Endothelial cell of umbilical vein (primary cell): ENCODE measurements around the gene SLC22A17. TPM values are rescaled to one million over a fixed set of nuclear protein-coding genes. Genes with fewer than 3 reads are reported as not detected.

ENCODE experiments used
- BruUV-seq: library from RNA; stranded (reverse); fragments of 400-500 nt; replicated peaks from 2 replicates; lab custom pipeline; 2021; lab: Mats Ljungman, UMichigan
- CTCF ChIA-PET: fragments of 300-600, 350-600 bp; sonication (Branson Sonifier 250); formaldehyde crosslinking; loops from one replicate; lab custom pipeline; 2021; ENCODE audit warnings: antibody characterized with exemption, inconsistent platforms; lab: Charles Lee
- POLR2A ChIA-PET: fragments of 300-600, 350-600 bp; sonication (Branson Sonifier 250); formaldehyde crosslinking; loops from one replicate; lab custom pipeline; 2021; ENCODE audit warnings: antibody characterized with exemption, inconsistent platforms; lab: Charles Lee
- DNase-seq: peaks from one replicate; pipeline ENCODE4 v3.0.0-alpha.2; 2011; ENCODE audit warnings: low read depth, low spot score
- FAIRE-seq: peaks from 2 replicates; lab custom pipeline; 2011; peaks lifted over from hg19 to GRCh38; lab: Jason Lieb, UNC
- H2AFZ ChIP-seq: 2 replicates; pipeline ENCODE4 v1.6.0; 2012; ENCODE audit warnings: low read depth, low read length, control low read depth, inconsistent platforms
- H3K27ac ChIP-seq: 2 replicates; pipeline ENCODE4 v1.5.1; 2011; ENCODE audit warnings: low read depth, mild to moderate bottlenecking, control low read depth, low read length, moderate library complexity; ENCODE audit not compliant: insufficient read depth
- H3K27me3 ChIP-seq, 2 experiments: 2 replicates each; pipeline versions ENCODE4 v1.6.0 to v1.6.1; 2011; ENCODE audit warnings: low read length in 2 of 2, mixed read lengths in 1 of 2; ENCODE audit not compliant: control insufficient read depth in 2 of 2, insufficient read depth in 2 of 2
- H3K36me3 ChIP-seq, 2 experiments: 2 replicates in 1 of 2; 3 replicates in 1 of 2; pipeline ENCODE4 v1.5.1; 2011; ENCODE audit warnings: low read length in 2 of 2, mild to moderate bottlenecking in 1 of 2, moderate library complexity in 1 of 2; ENCODE audit not compliant: control insufficient read depth in 2 of 2, insufficient read depth in 2 of 2; ENCODE audit errors: extremely low read depth in 1 of 2
- H3K4me1 ChIP-seq: 3 replicates; pipeline ENCODE4 v1.5.1; 2011; ENCODE audit warnings: mild to moderate bottlenecking, low read length; ENCODE audit not compliant: control insufficient read depth, insufficient read depth; ENCODE audit errors: extremely low read depth
- H3K4me2 ChIP-seq: 2 replicates; pipeline ENCODE4 v1.6.1; 2011; ENCODE audit warnings: low read length, control low read depth, mixed read lengths; ENCODE audit not compliant: insufficient read depth
- H3K4me3 ChIP-seq, 3 experiments: fragments of 200-600 bp in 1 of 3; sonication (generic), shearing (Covaris generic) in 1 of 3; replicated peaks in 1 of 3; 2 replicates each; pipeline ENCODE4 v1.5.1; 2011 to 2016; ENCODE audit warnings: control low read depth in 3 of 3, low read length in 3 of 3, mild to moderate bottlenecking in 2 of 3, inconsistent platforms in 1 of 3, low read depth in 1 of 3, moderate library complexity in 1 of 3; ENCODE audit not compliant: insufficient read depth in 1 of 3
- H3K79me2 ChIP-seq: 2 replicates; pipeline ENCODE4 v1.6.0; 2012; ENCODE audit warnings: low read length, inconsistent platforms; ENCODE audit not compliant: control insufficient read depth, insufficient read depth
- H3K9ac ChIP-seq: replicated peaks from 2 replicates; pipeline ENCODE3; 2011; ENCODE audit warnings: low read length, control low read depth; ENCODE audit not compliant: insufficient read depth; ENCODE audit errors: extremely low read depth
- H3K9me1 ChIP-seq: replicated peaks from 3 replicates; pipeline ENCODE4 v1.6.0; 2011; ENCODE audit warnings: mild to moderate bottlenecking, low read length; ENCODE audit not compliant: control insufficient read depth, insufficient read depth; ENCODE audit errors: extremely low read depth
- H3K9me3 ChIP-seq: replicated peaks from 2 replicates; pipeline ENCODE4 v1.5.1; 2012; ENCODE audit warnings: low read length, inconsistent platforms; ENCODE audit not compliant: control insufficient read depth, insufficient read depth
- H4K20me1 ChIP-seq: replicated peaks from 2 replicates; pipeline ENCODE3; 2011; ENCODE audit warnings: mild to moderate bottlenecking, low read length; ENCODE audit not compliant: control insufficient read depth, insufficient read depth; ENCODE audit errors: extremely low read depth
- EZH2 ChIP-seq: IDR thresholded peaks from 2 replicates; pipeline ENCODE4 v1.6.1; 2012; ENCODE audit warnings: borderline replicate concordance, low read depth, mild to moderate bottlenecking, moderate library complexity, low read length, inconsistent platforms; ENCODE audit not compliant: severe bottlenecking
- JUN ChIP-seq: IDR thresholded peaks from 2 replicates; pipeline ENCODE4 v1.6.1; 2011; ENCODE audit warnings: borderline replicate concordance, low read depth; ENCODE audit not compliant: insufficient read length, insufficient read depth
- dilution Hi-C: fragments of 300-500 bp; cut with MboI; formaldehyde crosslinking; loops from one replicate; pipeline ENCODE4 v1.15.0; 2019; ENCODE audit warnings: low sequenced_read_pairs; ENCODE audit not compliant: extremely low pct_ligation_motif_present
- intact Hi-C: fragments of 100-400 bp; cut with micrococcal nuclease; formaldehyde crosslinking; loops from one replicate; pipeline ENCODE4 v1.10.0; 2022
- polyA plus RNA-seq, 4 experiments: library from polyadenylated mRNA; depleted of rRNA in 3 of 4; stranded (reverse) in 3 of 4; unstranded in 1 of 4; fragments of >200 nt; gene quantifications; 2 replicates each; pipeline versions ENCODE4 v1.2.1 to v1.2.3, GENCODE V29; 2011 to 2012; ENCODE audit warnings: missing spikeins in 1 of 4
- total RNA-seq: library from RNA; stranded (reverse); gene quantifications from 2 replicates; pipeline ENCODE4 v1.2.3, GENCODE V29; 2021
- TF ChIP-seq, protein P1 (sequence below): IDR thresholded peaks from 2 replicates; pipeline ENCODE4 v1.6.1; 2011; ENCODE audit not compliant: insufficient read depth, insufficient read length

The SLC22A17 gene
- total and polyA plus RNA-seq, 2 donors (not counting 3 experiments of a cell fraction or from before 2014, with no cell fraction given): 2.9 to 4.6 TPM

DNA sequence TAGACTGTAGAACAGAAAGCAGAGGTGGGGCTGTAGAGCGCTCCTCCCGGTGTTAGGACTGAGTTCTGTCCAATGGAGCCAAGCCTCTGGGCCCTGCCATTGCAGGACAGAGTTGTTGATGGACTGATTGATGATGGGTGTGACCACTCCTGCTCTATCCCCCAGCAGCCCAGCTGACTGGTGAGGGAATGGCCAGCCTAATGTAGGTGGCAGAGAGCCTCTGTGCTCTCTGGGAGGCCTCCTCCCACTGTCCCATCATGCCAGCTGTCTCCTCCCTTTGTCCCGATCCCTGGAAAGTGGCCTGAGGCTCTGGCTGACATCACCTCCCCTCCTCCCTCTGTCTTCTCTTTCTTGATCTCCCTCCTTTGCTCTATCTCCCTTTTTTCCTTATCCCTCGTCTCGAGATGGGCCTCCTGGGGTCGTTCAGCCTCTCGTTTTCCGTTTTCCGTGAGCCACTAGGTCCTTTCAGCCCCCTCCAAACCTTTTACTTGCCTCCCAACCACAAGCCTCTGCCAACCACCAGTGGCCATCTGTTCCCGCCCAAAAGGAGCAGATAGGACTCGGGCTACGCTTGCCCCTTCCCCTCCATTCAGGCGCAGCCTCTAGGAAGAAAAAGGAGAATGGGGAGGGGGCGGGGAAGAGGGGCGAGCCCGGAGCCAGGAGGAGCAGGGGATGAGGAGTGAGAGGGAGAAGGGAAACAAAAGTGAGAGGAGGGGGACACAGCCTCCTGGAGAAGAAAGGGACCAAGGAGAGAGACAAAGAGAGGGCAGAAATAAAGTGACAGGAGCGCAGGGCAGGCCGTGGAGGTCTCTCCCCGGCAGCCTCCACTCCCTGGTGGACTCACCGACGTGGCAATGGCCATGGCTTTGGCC lies 11.7 kb upstream of the SLC22A17 start:
- ChIA-PET POLR2A (no interaction called here), CTCF (no interaction called here)
- no peak overlapping the region for H3K9ac ChIP-seq
- dilution Hi-C loops (no loop called here), intact Hi-C loops (no loop called here)
- no peak overlapping the region for H3K4me2 ChIP-seq
- peaks cover 42 to 47% of the 10 kb centered on the region in 2 experiments for H3K27me3 ChIP-seq
- H3K4me1 ChIP-seq: no peaks in the 10 kb centered on the region
- no peaks in the 10 kb centered on the region for H3K36me3 ChIP-seq
- no peaks in the 10 kb centered on the region for H4K20me1 ChIP-seq
- FAIRE-seq: no peak
- H3K79me2 ChIP-seq: no peaks in the 10 kb centered on the region
- H3K4me3 ChIP-seq: no peak overlapping the region
- H3K27ac ChIP-seq: no peak overlapping the region
- TF ChIP-seq JUN: no peak
- TF ChIP-seq EZH2: peak; percentile 37
- no peak for DNase-seq
- H3K9me1 ChIP-seq: no peaks in the 10 kb centered on the region
- H2AFZ ChIP-seq: no peak overlapping the region
- H3K9me3 ChIP-seq: no peaks in the 10 kb centered on the region
- BruUV-seq: no TSS peak

DNA sequence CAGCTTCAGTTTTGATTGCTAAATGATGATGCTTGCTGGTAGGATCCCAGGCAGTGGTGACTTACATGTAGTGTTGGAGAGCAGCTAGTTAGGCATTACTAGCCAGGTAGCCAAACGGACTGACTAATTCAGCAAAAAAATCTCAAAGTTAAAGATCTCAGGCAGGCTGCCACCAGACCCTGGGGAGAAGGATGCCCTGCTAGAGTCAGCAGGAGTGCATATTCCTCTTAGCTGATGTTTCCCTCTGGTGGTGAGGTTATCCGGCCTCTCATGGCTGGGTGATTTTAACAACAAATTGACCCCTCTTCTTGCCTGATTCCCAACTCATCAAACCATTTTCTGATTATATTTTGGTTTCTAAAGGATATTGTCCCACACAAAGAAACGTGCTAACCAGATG lies 9.5 kb upstream of the SLC22A17 start:
- no peaks in the 10 kb centered on the region for H3K36me3 ChIP-seq
- no peak overlapping the region for H3K27ac ChIP-seq
- FAIRE-seq (no peak), DNase-seq (no peak)
- H3K4me2 ChIP-seq: no peak overlapping the region
- H2AFZ ChIP-seq: no peak overlapping the region
- CTCF ChIA-PET: interaction anchor here (1.1 to 1.7 kb wide), 4 partner anchors 17 to 97 kb away, joined by 3 to 6 read pairs (median 4); no protein-coding TSS in a partner anchor
- BruUV-seq: no TSS peak
- no peak overlapping the region for H3K9ac ChIP-seq
- intact Hi-C loops (no loop called here), dilution Hi-C loops (no loop called here)
- no peak overlapping the region for H3K4me3 ChIP-seq
- H3K9me3 ChIP-seq: no peaks in the 10 kb centered on the region
- H3K4me1 ChIP-seq: no peaks in the 10 kb centered on the region
- no peaks in the 10 kb centered on the region for H3K79me2 ChIP-seq
- peaks cover 30 to 37% of the 10 kb centered on the region in 2 experiments for H3K27me3 ChIP-seq
- POLR2A ChIA-PET: no interaction called here
- no peaks in the 10 kb centered on the region for H3K9me1 ChIP-seq
- TF ChIP-seq, protein P1, sequence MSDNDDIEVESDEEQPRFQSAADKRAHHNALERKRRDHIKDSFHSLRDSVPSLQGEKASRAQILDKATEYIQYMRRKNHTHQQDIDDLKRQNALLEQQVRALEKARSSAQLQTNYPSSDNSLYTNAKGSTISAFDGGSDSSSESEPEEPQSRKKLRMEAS: no peak
- no peaks in the 10 kb centered on the region for H4K20me1 ChIP-seq
